Spleen (tissue), 7 donors: ENCODE results near the gene TMEM233.
A peak's percentile ranks its signal among the peaks of the same experiment; 100 is the strongest.

ENCODE experiments used
- CTCF ChIP-seq, 11 experiments: fragments of 200-600 bp in 7 of 11; fragments of 450-650 bp in 4 of 11; sonication (generic) in 4 of 11; IDR thresholded peaks in 8 of 11; conservative IDR thresholded peaks in 3 of 11; 1 replicate in 7 of 11; 2 replicates in 4 of 11; pipeline versions ENCODE4 v1.4.0 to v1.8.0; 2016 to 2021; ENCODE audit warnings: antibody characterized with exemption in 11 of 11, inconsistent platforms in 4 of 11, mild to moderate bottlenecking in 1 of 11
- POLR2A ChIP-seq, 3 donors: fragments of 450-650 bp; IDR thresholded peaks; one replicate each; pipeline ENCODE4 v1.5.1; 2017; ENCODE audit warnings: antibody characterized with exemption in 3 of 3, mild to moderate bottlenecking in 1 of 3
- POLR2AphosphoS5 ChIP-seq, 3 donors: sonication (generic); formaldehyde crosslinking; IDR thresholded peaks; one replicate each; pipeline ENCODE4 v1.5.1; 2017; ENCODE audit warnings: antibody characterized with exemption in 3 of 3
- donor health status: DM: no; HTN: no; CAD: no; lungs with moderate emphysema.
- donor health status: DM: no; HTN: no; CAD: no.
- donor health status: DM: no; HTN: no; CAD: no.

- no peak for TF ChIP-seq POLR2A (IDR thresholded peaks at IDR 0.05)
- no peak for TF ChIP-seq CTCF (IDR thresholded peaks at IDR 0.05 in 8 of 11, conservative IDR thresholded peaks at IDR 0.05 in 3 of 11)
- TF ChIP-seq POLR2AphosphoS5 (IDR thresholded peaks at IDR 0.05), result peak; percentile 39 to 57 (median 55)
These were observed 85.9 kb downstream of the TMEM233 start for GRCh38 chr12:119679490-119679889.
